ENCODE measurements around the gene PNKD.

The PNKD gene

DNA sequence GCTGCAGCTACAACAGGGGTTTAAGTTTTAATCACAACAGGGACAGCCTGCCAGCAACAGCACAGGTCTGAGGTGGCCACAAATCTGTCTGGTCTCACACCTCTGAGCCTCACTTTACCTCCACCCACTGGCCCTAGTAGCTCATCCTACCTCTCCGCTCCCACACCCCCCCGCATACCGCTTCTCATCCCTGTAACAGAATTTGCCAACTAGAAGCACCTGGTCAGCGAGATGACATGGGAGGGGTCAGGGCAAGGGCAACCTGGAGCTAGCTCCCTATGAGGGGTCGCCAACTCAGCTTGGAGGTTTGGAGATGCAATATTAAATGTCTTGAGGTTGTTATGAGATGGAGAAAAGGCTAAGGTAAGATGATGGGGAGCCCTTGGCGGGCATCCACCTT, 93.9 kb downstream of the PNKD start:
- no peak for TF ChIP-seq CTCF (conservative IDR thresholded peaks at IDR 0.05; ENCODE audit: low read length)
- no peak overlapping the region for H3K4me3 ChIP-seq (ENCODE audit: low read length)
- DNase-seq (ENCODE audit: low read depth): no peak

GRCh38 chr2:218366621-218367414, 96.5 kb downstream of the PNKD start:
- no peak overlapping the region; the same call in 1 of the 2 replicates for H3K4me3 ChIP-seq (ENCODE audit: low read length)
- TF ChIP-seq CTCF (conservative IDR thresholded peaks at IDR 0.05; ENCODE audit: low read length): no peak
- DNase-seq (ENCODE audit: low read depth): no peak

GRCh38 chr2:218367415-218368149, 97.3 kb downstream of the PNKD start:
- DNase-seq (ENCODE audit: low read depth): peak; percentile 56
- peak overlapping the region; percentile 58 for H3K4me3 ChIP-seq (ENCODE audit: low read length)
- no peak for TF ChIP-seq CTCF (conservative IDR thresholded peaks at IDR 0.05; ENCODE audit: low read length)

DNA sequence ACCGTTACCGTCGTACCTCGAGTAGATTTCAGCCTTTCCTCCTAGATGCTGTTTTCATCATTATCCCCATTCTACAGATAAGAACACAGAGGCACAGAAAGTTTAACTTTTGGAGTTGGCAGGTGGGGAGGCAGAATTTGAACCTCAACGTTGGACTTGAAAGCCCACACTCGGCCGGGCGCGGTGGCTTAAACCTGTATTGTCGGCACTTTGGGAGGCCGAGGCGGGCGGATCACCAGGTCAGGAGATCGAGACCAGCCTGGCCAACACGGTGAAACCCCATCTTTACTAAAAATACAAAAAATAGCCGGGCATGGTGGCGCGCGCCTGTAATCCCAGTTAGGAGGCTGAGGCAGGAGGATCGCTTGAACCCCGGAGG, 97.8 kb downstream of the PNKD start:
- DNase-seq (ENCODE audit: low read depth): no peak
- peak overlapping the region; percentile 58 for H3K4me3 ChIP-seq (ENCODE audit: low read length)
- TF ChIP-seq CTCF (conservative IDR thresholded peaks at IDR 0.05; ENCODE audit: low read length): no peak

DNA sequence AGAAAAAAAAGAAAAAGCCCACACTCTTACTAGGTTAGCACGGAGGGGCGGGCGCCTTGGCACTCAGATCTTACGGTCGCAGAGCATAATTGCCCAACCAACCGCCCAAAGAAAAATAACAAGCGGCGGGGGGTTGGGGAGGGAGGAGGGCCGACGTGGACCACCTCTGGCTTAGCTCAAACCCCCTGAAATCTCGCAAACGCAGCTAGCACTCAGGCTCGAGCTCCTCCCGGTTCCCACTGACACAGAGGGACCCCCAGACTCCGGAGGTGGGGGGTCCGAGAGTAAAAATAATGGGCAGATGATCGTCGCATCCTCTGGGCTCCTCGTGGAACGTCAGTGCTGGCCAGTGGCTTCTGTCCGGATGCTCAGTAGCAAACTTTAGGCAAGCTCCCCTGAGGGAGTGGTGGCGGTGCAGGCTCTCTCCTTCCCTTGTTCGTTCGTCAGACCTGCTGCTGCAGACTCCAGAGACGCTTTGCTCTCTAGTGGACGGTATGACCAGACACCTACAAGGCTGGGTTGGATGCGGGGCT, 98.4 kb downstream of the PNKD start:
- no peak overlapping the region for H3K4me3 ChIP-seq (ENCODE audit: low read length)
- DNase-seq (ENCODE audit: low read depth): no peak

GRCh38 chr2:218369330-218369729, 99.0 kb downstream of the PNKD start:
- TF ChIP-seq CTCF (conservative IDR thresholded peaks at IDR 0.05; ENCODE audit: low read length): no peak
- no peak for DNase-seq (ENCODE audit: low read depth)
- no peak overlapping the region for H3K4me3 ChIP-seq (ENCODE audit: low read length)

More for the DNA sequence above, 98.4 kb downstream of the PNKD start:
- TF ChIP-seq CTCF (conservative IDR thresholded peaks at IDR 0.05; ENCODE audit: low read length): 0 out of 2 replicates have a peak, but pooled peaks have one; percentile 9

Data from AG10803 (cell line).